M059J (cell line): ENCODE data around the gene CYTH2. TPM values are rescaled to one million over a fixed set of nuclear protein-coding genes. Genes with fewer than 3 reads are reported as not detected.

Experiments
- DNase-seq: peaks from one replicate; pipeline ENCODE4 v3.0.0-alpha.2; 2012; ENCODE audit warnings: low read depth
- total RNA-seq: library from RNA; depleted of rRNA; stranded (reverse); fragments of >200 nt; shearing (Covaris generic); gene quantifications from 2 replicates; pipeline ENCODE4 v1.2.3, GENCODE V29; 2014

Gene CYTH2
- total RNA-seq, 1 experiment from 2014 or later = 63.4 TPM

DNA sequence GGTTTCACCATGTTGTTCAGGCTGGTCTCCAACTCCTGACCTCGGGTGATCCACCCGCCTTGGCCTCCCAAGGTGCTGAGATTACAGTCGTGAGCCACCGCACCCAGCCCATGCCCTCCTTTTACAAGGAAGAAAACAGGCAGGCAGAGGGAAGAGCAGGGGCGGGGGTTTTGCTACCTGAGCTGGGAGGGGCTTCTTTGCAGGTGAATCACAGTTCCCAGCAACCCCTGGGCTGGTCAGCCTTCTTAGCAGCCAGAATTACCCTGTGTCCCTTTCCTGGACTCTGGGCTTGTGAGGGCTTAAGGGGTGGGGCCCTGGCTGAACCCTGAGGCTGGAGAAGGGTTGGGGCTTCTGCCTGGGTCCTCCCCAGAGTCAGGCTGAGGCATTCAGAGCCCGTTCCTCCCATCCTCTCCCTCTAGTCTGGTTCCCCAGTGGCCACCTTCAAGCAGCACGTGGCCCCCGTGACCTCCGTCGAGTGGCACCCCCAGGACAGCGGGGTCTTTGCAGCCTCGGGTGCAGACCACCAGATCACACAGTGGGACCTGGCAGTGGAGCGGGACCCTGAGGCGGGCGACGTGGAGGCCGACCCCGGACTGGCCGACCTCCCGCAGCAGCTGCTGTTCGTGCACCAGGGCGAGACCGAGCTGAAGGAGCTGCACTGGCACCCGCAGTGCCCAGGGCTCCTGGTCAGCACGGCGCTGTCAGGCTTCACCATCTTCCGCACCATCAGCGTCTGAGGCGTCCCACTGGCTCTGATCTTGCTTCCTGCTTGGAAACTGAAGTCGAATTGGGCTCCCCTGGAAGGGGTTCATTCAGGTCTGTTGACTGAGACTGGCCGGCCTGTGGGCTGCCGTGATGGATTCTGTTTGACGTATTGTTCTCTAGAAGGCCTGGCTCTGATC, 16.6 kb upstream of the CYTH2 start:
- DNase-seq = no peak

- DNase-seq = no peak
These were observed 14.9 kb upstream of the CYTH2 start for GRCh38 chr19:48454150-48454730.

- no peak for DNase-seq
These were observed 13.8 kb upstream of the CYTH2 start, which contains the start of gene KCNJ14 for GRCh38 chr19:48455171-48455907. TSS of gene KCNJ14 (plus strand) at chr19:48455574. CDS start at chr19:48461725, 6,151 bp downstream.

DNA sequence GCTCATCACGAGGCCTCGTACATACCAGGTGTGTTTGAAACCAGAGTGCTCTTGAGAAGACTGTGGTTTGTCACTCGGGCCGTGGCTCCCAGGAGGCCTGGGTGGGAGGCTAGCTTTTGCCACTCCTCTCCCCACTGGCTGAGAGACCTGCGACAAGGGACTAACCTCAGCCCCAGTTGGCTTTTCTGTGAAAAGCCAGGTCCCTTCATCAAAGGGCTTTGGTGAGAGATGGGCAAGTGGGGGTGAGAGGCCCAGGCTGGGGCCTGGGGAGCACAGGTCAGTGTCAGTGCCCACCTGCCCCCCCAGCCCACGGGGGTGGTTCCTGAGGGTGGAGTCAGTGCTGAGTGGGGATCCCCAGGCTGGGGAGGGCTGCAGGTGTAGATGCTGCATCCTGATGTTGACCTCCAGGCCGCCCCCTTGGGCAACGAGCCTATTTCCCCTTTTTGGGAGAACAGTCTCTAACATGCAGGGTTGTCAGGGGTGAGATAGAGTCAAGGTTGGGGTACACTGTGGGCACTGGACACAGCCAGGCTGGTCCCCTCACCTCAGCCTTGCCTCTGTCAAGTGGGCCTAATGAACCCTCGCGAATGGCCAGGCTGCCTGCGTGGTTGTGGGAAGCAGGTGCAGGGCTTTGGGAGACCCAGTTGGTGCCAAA, 13.1 kb upstream of the CYTH2 start:
- DNase-seq = no peak

GRCh38 chr19:48456864-48457263, 12.3 kb upstream of the CYTH2 start:
- no peak for DNase-seq

DNA sequence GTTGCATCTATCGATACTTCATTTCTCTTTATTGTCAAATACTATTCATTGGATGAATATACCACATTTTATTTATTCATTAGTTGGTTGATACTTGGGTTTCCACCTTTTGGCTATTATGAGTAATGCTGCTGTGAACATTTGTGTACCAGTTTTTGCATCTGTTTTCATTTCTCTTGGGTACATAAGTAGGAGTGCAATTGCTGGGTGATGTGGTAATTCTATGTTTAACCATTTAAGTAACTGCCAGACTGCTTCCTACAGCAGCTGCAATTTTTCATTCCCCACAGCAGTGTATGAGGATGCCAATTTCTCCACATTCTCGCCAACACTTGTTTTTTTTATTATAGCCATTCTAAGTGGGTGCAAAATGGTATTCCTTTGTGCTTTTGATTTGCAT, 11.2 kb upstream of the CYTH2 start:
- DNase-seq = no peak

DNA sequence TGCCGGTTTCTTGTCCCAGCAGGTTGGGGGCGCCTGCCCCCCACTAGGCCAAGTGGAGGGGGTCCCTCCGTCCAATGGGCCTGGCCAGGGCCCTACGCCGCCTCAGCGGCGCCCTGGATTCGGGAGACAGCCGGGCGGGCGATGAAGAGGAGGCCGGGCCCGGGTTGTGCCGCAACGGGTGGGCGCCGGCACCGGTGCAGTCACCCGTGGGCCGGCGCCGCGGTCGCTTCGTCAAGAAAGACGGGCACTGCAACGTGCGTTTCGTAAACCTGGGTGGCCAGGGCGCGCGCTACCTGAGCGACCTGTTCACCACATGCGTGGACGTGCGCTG, 7.6 kb upstream of the CYTH2 start:
- DNase-seq = no peak

DNA sequence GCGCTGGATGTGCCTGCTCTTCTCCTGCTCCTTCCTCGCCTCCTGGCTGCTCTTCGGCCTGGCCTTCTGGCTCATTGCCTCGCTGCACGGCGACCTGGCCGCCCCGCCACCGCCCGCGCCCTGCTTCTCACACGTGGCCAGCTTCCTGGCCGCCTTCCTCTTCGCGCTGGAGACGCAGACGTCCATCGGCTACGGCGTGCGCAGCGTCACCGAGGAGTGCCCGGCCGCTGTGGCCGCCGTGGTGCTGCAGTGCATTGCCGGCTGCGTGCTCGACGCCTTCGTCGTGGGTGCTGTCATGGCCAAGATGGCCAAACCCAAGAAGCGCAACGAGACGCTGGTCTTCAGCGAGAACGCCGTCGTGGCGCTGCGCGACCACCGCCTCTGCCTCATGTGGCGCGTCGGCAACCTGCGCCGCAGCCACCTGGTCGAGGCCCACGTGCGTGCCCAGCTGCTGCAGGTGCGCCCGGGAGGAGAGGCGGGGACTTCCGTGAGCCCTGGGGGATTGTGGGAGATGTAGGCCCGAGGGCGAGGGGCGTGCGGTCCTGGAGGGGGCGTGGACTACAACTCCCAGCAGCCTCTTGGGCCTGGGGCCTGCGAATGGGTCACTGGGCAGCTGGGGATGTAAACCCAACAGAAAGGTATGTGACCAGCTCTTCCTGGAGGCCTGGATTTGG, 7.0 kb upstream of the CYTH2 start:
- no peak for DNase-seq

- DNase-seq = no peak
These were observed 4.0 kb upstream of the CYTH2 start for GRCh38 chr19:48465215-48465614.

GRCh38 chr19:48466561-48467325, 2.4 kb upstream of the CYTH2 start:
- peak; percentile 74 for DNase-seq

- peak; percentile 100 for DNase-seq
These were observed 339 bp upstream of the CYTH2 start for GRCh38 chr19:48468772-48469288.

DNA sequence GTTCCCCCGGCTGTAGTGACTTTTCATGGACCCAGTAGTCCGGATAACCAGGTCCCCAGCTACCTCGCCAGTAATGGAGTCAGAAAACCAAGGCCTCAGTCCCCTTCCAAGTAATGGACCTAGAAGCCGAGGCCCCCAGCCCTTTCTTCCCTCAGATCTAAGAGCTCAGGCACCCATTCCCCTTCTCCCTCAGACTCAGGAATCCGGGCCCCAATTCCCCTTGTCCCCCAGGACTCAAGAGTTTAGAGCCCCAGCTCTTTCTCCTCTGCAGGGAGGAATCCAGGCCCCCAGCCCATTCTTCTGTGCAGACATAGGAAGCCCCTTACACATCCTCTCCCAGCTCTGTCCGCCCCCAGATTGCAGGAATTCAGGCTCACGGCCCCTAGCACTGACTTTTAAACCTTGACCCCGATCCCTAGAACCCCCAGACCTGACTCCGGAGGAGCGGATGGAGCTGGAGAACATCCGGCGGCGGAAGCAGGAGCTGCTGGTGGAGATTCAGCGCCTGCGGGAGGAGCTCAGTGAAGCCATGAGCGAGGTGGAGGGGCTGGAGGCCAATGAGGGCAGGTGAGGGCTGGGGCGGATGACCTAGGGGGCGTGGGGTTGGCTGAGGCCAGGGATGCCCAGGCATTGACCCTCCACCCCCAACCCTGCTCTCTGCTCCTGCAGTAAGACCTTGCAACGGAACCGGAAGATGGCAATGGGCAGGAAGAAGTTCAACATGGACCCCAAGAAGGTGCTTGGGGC, 938 bp downstream of the CYTH2 start:
- DNase-seq = no peak

DNA sequence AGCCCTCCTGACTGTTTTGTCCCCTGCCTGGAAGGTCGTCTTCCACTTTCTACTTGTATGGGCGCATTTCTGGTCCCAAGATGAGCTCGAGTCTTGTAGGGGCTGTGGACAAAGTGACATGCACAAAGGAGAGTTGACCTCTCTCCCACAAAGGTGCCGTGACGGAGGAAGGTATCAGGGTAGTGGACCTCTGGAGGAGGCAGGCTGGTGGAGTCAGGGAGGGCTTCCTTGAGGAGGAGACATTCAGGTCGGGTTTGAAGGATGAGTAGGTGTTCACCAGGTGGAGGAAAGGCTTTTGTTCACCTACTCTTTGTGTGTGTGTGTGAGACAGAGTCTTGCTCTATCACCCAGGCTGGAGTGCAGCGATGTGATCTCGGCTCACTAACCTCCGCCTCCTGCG, 1.7 kb downstream of the CYTH2 start:
- DNase-seq = no peak

GRCh38 chr19:48471836-48472235, 2.7 kb downstream of the CYTH2 start:
- DNase-seq = no peak

DNA sequence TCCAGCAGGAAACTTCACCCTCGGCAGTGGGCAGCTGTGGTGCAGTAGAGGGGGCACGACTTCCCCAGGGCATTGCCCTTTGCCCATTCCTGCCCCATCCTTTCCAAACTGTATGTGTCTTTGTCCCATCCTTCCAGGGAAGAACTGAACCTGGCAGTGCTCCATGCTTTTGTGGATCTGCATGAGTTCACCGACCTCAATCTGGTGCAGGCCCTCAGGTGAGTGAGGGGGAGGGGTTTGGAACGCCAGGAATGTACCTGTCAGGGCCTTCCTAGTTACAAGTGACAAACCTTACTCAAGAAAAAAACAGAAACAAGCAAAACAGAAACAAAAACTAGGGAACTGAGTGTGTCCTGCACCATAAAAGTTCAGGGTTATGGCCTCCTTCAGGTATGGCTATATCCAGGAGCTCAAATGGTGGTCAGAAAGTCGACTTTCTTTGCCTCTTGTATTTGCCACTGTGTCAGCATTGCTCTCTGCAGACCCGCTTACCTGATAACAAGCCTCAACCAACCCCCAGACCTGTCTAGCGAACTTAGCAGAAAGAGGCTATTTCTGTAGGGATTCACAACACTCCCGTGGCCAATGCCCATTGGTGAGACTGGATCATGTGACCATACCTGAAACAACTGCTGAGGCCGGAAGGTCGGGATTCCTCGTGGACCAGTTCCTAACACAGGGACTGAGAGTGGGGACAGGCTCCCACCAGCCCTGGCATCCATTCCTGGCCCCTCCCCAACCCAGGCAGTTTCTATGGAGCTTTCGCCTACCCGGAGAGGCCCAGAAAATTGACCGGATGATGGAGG, 4.2 kb downstream of the CYTH2 start:
- no peak for DNase-seq

DNA sequence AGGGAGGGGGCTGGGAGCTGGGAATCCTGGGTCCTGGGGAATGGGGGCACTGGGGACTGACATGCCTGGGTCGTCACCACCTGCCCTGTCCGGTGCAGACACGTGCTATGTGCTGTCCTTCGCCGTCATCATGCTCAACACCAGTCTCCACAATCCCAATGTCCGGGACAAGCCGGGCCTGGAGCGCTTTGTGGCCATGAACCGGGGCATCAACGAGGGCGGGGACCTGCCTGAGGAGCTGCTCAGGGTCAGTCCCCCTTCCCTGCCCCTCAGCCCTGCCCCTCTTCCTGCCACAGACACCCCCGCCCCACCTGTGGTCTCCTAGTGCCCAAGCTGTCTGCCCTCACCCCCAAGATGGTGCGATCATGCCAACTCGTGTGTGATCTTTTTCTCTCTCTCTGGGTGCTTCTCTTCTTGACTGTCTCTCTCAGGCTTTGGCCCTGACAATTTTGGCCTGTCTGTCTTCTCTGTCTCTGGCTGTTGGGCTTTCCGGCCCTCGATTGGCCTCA, 5.0 kb downstream of the CYTH2 start:
- no peak for DNase-seq

DNA sequence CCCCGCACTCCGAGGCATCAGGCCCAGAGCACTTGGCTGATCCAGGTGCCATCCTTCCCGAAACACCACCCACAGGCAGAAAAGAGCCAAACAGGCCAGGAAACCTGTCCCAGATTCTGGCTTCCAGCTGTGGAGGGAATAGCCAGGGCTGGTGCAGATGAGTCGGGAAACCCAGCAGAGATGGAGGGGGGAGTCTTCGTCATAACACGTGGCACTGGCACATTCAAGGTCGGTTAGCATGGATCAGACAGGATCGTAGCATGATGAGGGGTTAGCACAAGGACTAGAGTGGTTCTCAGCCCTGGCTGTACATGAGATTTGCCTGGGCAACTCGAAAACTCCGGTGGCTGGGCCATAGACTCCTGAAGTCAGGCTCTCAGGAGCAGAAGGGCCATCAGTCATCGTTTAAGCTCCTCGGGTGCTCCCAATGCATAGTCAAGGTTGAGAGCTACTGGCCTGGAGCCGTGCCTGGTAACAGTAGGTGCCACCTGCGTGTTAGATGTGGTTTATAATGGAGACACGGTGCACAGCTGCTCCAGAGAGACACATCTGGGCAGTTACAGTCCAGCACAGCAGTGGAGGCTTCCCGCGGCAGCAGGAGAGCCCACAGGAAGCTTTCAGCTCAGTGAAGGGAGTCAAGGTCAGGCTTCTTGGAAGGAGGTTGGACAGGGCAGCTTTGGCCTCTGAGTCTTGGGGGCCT, 6.3 kb downstream of the CYTH2 start:
- no peak for DNase-seq

DNA sequence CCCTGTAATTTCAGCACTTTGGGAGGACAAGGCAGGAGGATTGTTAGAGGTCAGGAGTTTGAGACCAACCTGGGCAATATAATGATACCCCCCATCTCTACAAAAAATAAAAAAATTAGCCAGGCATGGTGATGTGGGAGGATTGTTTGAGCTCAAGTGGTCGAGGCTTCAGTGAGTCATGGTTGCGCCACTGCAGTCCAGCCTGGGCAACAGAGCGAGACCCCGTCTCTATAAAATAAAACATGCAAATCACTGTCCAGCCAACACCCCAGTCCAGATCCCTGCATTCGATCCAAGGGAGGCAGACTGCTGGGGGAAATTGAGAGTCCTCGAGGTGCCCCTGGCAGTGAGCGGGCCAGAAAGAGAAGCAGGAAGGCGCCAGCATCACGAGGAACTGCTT, 7.0 kb downstream of the CYTH2 start:
- DNase-seq = no peak
